ENCODE results near the gene ABHD13.
"Not testable (repeated sequence)": the region's sequence is repeated elsewhere in the genome, so short reads cannot be mapped to it uniquely, and the experiment has no call there.

Gene ABHD13

DNA sequence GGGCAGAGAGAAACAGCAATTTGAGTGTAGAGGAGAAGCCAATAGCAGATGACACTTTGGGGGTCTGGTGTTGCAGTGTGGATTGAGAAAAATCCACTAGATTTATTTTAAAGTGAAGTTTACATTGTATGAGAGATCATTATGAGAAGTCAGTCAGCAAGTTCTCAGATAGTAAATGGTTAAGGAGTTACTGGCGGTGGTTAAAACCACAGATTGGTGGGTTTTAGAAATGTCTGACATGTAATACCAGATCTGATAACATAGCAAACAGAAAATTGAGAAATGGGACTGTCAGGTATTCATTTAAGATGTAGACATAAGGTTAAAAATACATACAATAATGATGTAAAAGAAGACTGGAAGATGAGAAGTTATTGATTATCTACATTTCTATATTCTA is 7.2 kb downstream of the ABHD13 start:
- FAIRE-seq, result no peak

DNA sequence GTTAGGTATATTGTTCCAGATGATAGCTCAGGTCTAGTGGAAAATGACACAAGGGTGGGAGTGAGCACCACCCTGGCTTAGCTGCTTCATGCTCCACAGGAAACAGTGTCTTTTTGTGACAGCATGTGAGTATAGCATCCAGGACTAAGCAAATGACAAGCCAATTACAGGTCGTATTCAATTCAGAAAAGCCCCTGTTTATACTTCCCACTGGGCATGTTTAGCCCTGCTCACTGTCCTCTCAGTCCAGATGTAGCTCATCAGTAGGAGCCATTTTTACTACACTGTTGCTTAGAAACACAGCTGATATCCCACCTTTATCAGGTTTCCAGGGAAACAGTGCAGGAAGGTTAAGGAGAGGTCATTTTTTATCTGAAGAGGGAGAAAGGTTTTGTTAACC is 8.0 kb downstream of the ABHD13 start:
- FAIRE-seq, result no peak

DNA sequence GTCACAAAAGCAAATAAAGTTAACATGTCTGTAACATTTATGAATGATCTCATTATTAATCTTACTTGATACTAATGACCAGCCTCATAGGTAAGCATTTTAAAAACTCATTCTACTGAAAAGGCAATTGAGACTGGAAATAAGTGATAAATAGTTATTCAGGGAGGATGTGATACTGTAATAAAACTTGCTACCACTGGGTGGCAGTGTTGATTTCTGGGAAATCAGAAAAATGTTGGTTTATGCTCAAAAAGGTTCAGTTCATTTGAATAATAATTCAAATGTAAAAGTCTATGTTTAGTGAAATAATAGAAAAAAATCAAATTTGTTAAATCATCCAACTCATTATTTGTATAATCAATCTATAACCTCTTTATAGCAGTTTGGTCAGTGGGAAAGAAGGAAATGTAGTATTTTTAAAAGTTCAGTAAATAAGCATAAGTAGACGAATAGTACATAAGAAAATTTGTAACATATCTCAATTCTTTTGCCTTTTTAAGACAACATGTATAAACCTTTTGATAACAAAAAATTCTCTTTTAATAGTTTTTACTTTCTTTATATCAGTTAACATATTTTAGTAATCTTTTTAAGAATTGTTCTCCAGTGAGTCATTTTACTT is 9.6 kb downstream of the ABHD13 start:
- FAIRE-seq, result peak; percentile 95

DNA sequence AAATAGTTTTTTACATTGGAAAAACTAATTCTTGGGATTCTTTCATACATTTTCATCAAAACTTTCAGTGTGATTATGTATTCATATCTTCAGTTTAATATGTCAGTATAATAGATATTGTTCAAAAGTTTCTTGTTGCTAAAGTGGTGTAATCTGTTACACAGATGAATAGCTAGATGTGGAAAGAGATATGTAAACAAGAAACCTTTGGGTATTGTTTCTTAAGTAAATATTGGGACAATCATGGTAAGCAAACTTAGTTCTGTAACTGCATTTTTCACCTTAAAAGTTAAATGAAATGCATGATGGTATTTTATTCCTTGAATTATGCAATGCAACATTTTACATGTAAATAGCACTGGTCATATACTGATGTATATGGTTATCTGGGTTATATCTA is 12.2 kb downstream of the ABHD13 start:
- no peak for FAIRE-seq

DNA sequence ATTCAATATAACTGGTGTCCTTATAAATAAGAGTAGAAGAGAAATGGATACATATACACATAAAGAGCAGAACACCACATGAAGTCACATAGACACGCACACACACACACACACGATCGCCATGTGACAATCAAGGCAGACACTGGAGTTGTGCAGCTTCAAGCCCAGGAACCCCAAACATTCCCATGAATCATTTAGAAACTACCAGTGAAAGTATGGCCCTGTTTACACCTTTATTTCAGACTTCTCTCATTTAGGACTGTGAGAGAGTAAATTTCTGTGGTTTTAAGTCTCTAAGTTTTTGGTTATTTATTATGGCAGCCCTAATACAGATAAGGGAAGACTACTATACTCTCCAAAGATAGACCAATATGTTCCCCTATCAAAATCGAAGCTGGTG is 31.0 kb downstream of the ABHD13 start:
- FAIRE-seq, result no peak

DNA sequence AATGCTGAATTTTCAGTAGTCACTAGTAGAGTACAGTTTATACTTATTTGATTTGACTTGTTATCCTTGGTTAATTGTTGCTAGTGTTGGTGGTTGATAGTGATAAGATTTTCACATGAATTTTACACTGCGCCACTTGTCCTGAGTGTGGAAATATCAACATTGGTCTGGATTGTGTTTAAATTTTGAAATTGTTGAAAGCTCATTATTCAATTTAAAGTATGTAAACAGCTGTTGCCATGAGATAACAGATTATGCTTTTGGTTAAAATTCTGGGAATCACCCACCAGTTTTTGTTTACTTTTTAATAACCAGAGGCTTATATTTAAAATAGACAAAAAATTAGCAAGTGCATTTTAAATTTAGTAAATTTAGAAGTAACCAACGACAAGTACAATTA is 39.1 kb downstream of the ABHD13 start:
- peak; percentile 43 for FAIRE-seq

DNA sequence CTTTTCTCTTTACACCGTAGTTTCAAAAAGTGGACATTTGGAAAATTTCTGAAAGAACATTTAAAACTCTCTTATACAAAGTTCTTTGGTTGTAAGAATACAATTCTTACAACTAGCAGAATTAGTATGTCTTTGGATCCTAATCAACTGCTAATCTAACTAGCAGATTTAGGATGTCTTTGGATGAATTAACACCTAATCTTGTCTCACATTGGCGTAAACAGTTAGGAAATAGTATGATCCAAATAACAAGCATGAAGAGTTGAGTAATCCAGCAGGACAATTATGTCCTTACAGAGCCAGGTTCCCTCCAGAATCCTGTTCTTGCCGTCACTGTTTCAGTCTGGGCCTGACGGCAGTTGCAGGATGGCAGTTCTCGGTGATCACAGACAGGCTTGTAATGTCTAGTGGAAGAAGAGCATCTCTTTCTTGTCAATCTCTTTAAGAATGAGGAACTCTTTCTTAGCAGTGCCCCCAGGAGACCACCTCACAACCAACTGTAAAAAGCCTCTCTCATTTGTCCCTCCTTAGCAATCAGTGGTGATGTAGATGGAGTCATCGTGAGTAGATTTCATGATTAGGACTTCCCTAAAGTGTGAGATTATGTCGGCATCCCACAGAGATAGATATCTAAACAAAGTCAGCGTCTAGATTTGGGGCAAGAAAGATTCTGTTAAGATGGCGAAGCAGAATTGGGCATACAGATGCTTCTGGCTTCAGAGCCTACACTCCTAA is 45.6 kb downstream of the ABHD13 start:
- FAIRE-seq, result no peak

DNA sequence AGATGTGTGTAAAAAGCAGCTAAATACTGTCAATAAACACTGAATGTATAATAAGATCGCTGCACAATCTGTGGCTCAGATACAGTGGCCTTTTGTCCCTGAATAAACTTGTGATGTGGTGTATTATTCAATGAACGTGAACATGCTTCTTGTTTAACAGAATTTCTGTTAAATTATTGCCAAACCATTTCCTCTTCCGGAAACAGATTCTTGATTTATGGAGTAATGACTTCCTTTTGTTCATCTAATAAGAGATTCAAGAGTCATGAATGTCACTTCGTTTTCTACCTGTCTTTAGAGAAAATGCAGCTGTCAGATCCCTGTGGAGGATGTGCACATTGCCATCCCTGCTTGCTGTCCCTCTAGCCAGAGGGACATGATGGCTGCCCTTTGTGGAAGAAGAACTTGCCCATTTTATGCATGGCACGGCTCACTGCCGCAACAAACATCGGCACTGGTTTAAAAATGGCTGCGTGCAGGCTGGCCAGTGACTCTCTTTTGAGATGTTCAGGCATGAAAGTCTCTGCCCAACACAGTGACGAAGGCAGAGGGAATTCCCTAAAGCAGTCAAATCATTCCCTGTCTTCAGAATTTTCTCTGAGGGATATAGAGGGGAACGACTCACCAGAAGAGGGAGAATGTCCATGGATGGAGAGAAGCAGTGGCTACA is 48.3 kb downstream of the ABHD13 start:
- no peak for FAIRE-seq

DNA sequence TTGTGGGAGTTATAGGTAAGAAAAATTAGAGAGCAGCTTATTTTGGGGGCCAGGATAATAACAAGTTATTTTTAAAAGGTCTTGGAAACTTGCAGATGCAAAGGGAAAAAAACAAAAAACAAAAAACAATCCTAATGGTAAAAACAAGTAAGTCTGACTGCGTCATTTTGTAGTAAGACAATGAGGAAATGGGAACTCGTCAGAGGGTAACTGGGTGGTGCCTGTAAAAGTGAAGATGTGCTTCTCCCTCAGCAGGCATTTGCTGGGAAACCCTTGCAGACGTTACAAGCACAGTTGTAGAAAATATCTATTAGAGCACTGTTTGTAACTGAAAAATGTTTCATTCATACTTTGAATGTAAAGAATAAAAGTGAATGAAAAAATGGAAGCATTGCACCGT is 49.2 kb downstream of the ABHD13 start:
- FAIRE-seq, result no peak

DNA sequence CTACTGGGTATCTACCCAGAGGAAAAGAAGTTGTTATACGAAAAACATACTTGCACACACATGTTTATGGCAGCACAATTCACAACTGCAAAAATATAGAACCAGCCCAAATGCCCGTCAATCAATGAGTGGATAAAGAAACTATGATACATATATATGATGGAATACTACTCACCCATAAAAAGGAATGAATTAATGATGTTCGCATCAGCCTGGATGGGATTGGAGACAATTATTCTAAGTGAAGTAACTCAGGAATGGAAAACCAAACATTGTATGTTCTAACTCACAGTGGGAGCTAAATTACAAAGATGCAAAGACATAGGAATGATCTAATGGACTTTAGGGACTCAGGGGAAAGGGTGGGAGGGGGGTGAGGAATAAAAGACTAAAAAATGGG is 49.7 kb downstream of the ABHD13 start:
- FAIRE-seq, result not testable (repeated sequence)

DNA sequence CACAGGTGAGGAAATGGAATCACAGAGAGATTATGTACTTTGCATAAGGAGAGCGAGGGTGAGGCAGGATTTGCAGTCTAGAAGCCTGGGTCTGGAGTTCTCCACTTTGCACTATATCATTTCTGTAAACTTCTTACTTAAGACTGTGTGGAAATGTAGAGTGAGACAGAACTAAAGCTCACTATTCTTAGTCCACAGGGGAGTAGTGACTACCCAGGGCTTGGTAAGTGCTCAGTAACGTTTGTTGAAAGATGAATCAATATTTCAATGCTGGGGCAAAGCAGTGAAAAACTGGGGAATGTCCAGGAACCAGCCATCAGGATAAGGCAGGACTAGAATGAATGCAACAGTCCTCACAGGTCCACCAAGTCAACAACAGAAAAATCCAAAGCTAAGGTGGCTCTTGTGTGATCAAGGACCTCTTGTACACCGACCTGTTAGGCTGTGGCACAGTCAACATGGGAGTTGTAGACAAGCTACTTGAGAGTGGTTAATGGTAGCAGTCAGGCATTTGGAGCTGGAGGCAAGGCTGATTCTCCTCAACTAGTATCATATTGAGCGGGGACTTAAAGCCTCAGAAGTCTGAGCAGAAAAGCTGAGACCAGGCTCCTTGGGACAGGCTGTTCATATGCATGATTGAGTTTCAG is 50.4 kb downstream of the ABHD13 start:
- FAIRE-seq, result no peak

DNA sequence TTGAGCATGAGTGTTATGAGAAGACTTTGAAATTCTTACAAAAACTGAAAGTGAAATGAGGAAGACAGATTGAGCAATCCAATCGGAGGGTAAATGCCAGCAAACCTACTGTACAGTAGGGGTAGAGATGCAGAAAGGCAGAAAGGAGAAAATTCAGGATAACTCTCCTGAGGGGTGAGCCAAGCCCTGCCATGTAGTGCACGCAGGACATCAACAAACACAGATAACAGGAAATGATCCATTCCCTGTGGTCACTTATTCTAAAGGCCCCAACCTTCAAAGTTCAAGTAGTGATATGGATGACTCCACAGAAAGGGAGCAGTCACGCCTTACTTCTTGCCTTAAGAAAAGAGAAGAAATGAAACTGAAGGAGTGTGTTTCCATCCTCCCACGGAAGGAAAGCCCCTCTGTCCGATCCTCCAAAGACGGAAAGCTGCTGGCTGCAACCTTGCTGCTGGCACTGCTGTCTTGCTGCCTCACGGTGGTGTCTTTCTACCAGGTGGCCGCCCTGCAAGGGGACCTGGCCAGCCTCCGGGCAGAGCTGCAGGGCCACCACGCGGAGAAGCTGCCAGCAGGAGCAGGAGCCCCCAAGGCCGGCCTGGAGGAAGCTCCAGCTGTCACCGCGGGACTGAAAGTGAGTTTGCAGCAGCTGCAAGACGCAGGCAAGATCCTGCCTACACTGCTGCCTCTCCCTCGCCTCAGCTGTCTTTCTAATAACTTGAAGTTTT is 51.6 kb downstream of the ABHD13 start, which contains the start of gene TNFSF13B:
TNFSF13B (plus strand) TSS at position 118 of the 728 bp plus-strand sequence; CDS start at position 296, 178 bp downstream.
- no peak for FAIRE-seq

DNA sequence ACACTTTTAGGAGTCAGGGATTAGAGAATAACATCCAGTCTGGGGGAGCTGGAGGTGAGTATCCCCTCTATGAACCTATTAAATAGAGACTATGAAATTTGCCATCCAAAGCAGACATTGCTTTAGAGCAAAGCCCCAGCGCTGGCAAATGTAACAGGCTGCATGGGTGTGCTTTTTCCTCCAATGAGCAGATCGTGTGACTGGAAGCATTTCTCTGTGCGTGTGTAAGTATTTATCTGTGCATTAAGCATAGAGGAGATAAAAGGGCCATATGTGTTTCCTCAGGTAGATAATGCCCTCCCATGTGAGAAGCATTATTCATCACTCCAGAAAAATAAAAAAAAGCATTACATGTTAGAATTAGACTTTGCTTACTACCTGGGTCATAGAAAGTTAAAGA is 52.2 kb downstream of the ABHD13 start:
- FAIRE-seq, result no peak

DNA sequence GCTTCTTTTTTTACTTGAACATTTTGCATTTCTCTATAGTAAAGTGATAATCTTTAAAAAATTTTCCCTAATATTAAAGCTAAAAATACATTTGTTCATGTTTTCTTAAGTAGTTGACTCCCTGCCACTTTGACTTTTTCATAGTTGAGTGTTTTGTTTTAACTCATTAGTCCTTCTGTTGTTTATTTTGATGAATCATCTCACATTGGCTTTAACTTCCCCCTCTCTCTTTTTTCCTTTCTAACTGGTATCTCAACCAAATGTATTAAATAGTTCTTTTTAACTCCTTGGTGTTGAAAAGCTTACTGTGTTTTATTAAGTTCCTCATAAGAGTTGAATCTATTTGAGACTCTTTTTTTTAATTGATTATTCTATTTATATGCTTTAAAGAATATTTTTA is 54.1 kb downstream of the ABHD13 start:
- FAIRE-seq, result no peak

DNA sequence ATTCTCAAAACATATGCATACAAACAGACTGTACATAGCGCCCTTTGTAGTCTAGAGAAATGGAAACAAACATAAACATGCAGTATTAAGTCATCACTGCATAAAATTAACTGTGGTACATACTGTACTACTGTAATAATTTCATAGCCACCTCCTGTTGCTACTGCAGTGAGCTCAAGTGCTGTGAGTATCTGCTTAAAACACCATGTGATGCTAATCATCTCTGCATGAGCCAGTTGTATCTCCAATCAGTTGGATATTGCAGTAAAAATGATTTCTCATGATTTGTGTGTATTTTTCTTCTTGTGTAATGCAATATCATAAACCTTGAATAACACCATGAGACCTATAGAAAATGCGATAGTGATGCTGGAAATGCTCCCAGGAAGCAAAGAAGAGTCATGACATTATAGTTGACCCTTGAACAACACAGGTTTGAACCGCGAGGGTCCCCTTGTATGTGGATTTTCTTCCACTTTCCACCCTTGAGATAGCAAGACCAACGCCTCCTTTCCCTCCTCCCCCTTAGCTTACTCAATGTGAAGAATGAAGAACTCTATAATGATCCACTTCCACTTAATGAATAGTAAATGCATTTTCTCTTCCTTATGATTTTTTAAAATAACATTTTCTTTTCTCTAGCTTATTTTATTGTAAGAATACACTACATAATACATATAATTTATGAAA is 55.4 kb downstream of the ABHD13 start:
- no peak for FAIRE-seq

DNA sequence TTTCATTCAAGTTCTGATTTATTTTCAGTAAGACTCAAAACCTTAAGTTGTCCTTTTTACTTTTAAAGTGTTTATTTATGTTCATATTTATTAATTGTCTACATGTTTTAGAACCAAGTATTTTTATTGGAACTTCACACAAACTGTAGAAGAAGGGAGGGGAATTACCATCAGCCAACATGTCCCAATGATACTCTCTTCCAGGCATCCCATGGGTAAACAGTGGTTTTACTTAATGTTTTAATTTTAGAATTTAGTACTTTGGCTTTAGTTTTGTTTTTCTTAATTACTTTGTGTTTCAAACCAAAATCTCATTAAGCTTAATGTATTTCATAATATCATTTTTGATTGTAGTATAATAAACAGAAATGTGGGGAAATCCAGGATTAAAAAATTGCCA is 56.5 kb downstream of the ABHD13 start:
- peak; percentile 96 for FAIRE-seq

DNA sequence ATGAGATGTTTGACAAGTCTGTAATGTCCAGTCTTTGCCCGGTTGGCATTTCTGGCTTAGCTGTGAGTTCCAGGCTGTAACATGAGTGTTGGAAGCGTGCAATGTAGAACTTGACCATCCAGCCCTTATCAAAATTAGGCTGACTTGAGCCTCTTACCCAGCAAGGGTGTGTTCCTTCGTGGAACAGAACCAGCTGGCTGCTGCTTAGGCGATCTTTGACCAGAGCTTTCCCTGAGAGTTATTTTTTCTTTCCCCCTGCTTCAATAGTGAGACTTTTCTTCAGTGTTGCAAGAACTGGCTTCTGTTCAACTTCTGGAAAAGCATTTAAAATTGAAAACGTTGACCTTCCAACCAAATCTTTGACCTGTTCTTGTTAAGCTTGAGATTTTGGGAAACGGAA is 57.9 kb downstream of the ABHD13 start:
- FAIRE-seq, result no peak

DNA sequence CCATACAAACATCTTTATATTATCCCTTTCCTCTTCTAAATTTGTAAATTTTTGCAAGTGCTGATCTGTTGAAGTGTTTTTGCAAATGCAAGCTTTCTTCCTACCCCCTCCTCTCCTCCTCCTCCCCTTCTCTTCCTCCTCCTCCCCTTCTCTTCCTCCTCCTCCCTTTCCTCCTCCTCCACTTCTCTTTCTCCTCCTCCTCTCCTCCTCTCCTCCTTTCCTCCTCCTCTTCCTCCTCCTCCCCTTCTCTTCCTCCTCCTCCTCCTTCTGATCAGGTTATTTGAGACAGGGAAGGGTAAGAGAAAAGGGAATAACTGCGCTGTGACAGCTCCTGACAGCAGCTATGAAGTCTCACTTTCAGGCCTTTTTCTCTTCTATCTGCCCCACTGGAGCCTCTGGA is 60.3 kb downstream of the ABHD13 start:
- FAIRE-seq, result no peak

DNA sequence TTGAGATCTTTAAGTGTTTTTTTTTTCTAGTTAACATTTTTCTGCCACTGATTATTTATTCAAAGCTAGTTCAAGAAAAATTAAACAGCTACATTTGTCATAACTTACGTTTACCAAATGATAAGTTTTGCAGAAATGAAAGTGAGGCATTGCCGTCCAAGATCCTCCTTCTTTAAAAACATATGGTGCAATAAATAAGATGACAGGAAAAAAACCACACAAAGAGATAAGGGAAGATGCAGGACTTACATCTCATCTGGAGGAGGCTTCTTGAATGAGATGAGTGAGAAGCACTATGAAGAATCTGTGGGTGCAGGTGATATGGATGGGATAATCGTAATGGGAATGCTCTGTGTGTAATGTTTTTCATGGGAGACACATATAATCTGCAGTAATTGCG is 63.7 kb downstream of the ABHD13 start:
- no peak for FAIRE-seq

DNA sequence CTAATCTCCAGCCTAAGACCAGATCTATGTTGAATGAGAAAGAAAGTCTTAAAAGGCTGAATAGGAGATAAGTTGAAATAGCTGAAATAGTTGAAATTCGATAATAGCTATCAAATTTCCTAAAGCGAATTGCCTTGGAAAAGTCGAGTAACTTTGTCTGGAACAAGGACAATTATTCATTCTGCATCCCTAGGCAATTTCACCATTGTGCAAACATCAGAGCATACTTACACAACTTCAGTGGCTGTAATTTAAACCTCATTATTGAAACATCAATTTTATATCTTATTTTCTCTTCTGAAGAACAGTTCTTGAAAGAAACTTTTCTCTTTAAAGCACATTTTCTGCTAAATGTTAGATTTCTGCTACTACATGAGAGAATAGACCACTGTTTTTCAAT is 64.9 kb downstream of the ABHD13 start:
- FAIRE-seq, result no peak

All from endometrium (tissue), 2 donors.